BLaER1 (cell line): Measurements from ENCODE around the gene GDF9.

Experiments used
- H3K27ac ChIP-seq: shearing (Covaris generic); formaldehyde crosslinking; 2 replicates; pipeline ENCODE4 v1.8.1; 2022
- H3K27me3 ChIP-seq: shearing (Covaris generic); formaldehyde crosslinking; 2 replicates; pipeline ENCODE4 v1.8.1; 2022
- H3K36me3 ChIP-seq: shearing (Covaris generic); formaldehyde crosslinking; 2 replicates; pipeline ENCODE4 v1.8.1; 2022
- H3K4me1 ChIP-seq: shearing (Covaris generic); formaldehyde crosslinking; 2 replicates; pipeline ENCODE4 v1.8.1; 2022
- H3K4me2 ChIP-seq: shearing (Covaris generic); formaldehyde crosslinking; 2 replicates; pipeline ENCODE4 v1.8.1; 2022
- H3K4me3 ChIP-seq: shearing (Covaris generic); formaldehyde crosslinking; 2 replicates; pipeline ENCODE4 v1.8.1; 2022
- H3K9ac ChIP-seq: shearing (Covaris generic); formaldehyde crosslinking; 2 replicates; pipeline ENCODE4 v1.8.1; 2022
- H3K9me3 ChIP-seq: shearing (Covaris generic); formaldehyde crosslinking; 2 replicates; pipeline ENCODE4 v1.8.1; 2022
- H4K20me1 ChIP-seq: shearing (Covaris generic); formaldehyde crosslinking; 2 replicates; pipeline ENCODE4 v1.8.1; 2022
- Cebpa-rat ChIP-seq: shearing (Covaris generic); IDR thresholded peaks from 2 replicates; pipeline ENCODE4 v1.8.1; 2022

Gene GDF9

DNA sequence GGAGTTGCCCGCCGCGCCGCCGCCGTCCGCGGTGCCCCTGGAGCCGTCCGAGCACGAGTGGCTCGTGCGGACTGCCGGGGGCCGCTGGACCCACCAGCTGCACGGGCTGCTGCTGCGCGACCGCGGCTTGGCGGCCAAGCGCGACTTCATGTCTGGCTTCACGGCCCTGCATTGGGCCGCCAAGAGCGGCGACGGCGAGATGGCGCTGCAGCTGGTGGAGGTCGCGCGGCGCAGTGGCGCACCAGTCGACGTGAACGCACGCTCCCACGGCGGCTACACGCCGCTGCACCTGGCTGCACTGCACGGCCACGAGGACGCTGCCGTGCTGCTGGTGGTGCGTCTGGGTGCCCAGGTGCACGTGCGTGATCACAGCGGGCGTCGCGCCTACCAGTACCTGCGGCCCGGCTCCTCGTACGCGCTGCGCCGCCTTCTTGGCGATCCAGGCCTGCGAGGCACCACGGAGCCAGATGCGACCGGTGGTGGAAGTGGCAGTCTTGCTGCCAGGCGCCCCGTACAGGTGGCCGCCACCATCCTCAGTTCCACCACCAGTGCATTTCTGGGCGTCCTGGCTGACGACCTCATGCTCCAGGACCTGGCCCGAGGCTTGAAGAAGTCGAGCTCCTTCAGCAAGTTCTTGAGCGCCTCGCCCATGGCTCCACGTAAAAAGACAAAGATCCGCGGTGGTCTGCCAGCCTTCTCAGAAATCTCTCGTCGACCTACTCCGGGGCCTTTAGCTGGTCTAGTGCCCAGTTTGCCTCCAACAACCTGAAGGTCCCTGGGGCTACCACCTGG, 51.6 kb downstream of the GDF9 start:
- H3K4me3 ChIP-seq: no peak overlapping the region
- H3K27ac ChIP-seq: no peak overlapping the region
- peaks cover 11% of the 10 kb centered on the region for H3K9me3 ChIP-seq
- H3K4me2 ChIP-seq: no peak overlapping the region
- H3K9ac ChIP-seq: no peak overlapping the region
- no peak for TF ChIP-seq Cebpa-rat
- peaks cover 81% of the 10 kb centered on the region for H3K27me3 ChIP-seq
- peaks cover 26% of the 10 kb centered on the region for H4K20me1 ChIP-seq
- peaks cover 13% of the 10 kb centered on the region for H3K4me1 ChIP-seq
- no peaks in the 10 kb centered on the region for H3K36me3 ChIP-seq

- Histone ChIP-seq H3K9me3 (peaks cover 11% of the 10 kb centered on the region), H3K36me3 (no peaks in the 10 kb centered on the region), H3K4me3 (peak overlapping the region; percentile 68), H4K20me1 (peaks cover 26% of the 10 kb centered on the region), H3K9ac (no peak overlapping the region; the same call in 1 of the 2 replicates), H3K4me1 (peaks cover 13% of the 10 kb centered on the region), H3K4me2 (peak overlapping the region; percentile 96), H3K27ac (no peak overlapping the region), H3K27me3 (peaks cover 75% of the 10 kb centered on the region)
- no peak for TF ChIP-seq Cebpa-rat
Measured at GRCh38 chr5:132813599-132814502, 52.4 kb downstream of the GDF9 start.

- Histone ChIP-seq H3K9me3 (peaks cover 11% of the 10 kb centered on the region), H3K27ac (no peak within 1 kb of the TSS), H4K20me1 (peaks cover 26% of the 10 kb centered on the region), H3K4me2 (peak within 1 kb of the TSS; percentile 96), H3K4me1 (peaks cover 13% of the 10 kb centered on the region), H3K4me3 (peak within 1 kb of the TSS; percentile 68), H3K27me3 (peaks cover 67% of the 10 kb centered on the region), H3K36me3 (no peaks in the 10 kb centered on the region), H3K9ac (no peak within 1 kb of the TSS; the same call in 1 of the 2 replicates)
- TF ChIP-seq Cebpa-rat: no peak
Measured at GRCh38 chr5:132812781-132813598, 53.3 kb downstream of the GDF9 start, which contains the start of gene SOWAHA. Gene SOWAHA, plus strand, starts transcription at chr5:132813302. Its CDS starts 320 bp downstream, at chr5:132813622.

GRCh38 chr5:132812123-132812765, 54.0 kb downstream of the GDF9 start:
- Histone ChIP-seq H3K4me2 (no peak overlapping the region), H3K27ac (no peak overlapping the region), H3K36me3 (no peaks in the 10 kb centered on the region), H3K27me3 (peaks cover 59% of the 10 kb centered on the region), H3K9me3 (peaks cover 11% of the 10 kb centered on the region), H3K4me1 (peaks cover 20% of the 10 kb centered on the region), H3K4me3 (no peak overlapping the region), H3K9ac (no peak overlapping the region), H4K20me1 (peaks cover 26% of the 10 kb centered on the region)
- no peak for TF ChIP-seq Cebpa-rat
